ENCODE results near the gene QKI.

GRCh38 chr6:163527291-163527690 lies 112.8 kb downstream of the QKI start:
- TF ChIP-seq CTCF (IDR thresholded peaks at IDR 0.05) (no peak), POLR2A (IDR thresholded peaks at IDR 0.05) (no peak)

All from right lobe of liver (tissue), 4 donors.